SH-SY5Y (cell line): ENCODE measurements around the gene TP53BP1.

Experiments used
- GATA2 ChIP-seq: IDR thresholded peaks from 2 replicates; pipeline ENCODE4 v1.6.1; 2011; ENCODE audit warnings: mild to moderate bottlenecking, low read depth, low read length
- GATA3 ChIP-seq: IDR thresholded peaks from 2 replicates; pipeline ENCODE4 v1.6.1; 2011; ENCODE audit warnings: low read depth, mild to moderate bottlenecking, low read length, moderate library complexity

- TF ChIP-seq GATA2 (no peak), GATA3 (no peak)
These were observed 88.8 kb downstream of the TP53BP1 start for GRCh38 chr15:43404130-43404529.
